ENCODE results near the gene LRRC74A.

- TF ChIP-seq, protein P1, sequence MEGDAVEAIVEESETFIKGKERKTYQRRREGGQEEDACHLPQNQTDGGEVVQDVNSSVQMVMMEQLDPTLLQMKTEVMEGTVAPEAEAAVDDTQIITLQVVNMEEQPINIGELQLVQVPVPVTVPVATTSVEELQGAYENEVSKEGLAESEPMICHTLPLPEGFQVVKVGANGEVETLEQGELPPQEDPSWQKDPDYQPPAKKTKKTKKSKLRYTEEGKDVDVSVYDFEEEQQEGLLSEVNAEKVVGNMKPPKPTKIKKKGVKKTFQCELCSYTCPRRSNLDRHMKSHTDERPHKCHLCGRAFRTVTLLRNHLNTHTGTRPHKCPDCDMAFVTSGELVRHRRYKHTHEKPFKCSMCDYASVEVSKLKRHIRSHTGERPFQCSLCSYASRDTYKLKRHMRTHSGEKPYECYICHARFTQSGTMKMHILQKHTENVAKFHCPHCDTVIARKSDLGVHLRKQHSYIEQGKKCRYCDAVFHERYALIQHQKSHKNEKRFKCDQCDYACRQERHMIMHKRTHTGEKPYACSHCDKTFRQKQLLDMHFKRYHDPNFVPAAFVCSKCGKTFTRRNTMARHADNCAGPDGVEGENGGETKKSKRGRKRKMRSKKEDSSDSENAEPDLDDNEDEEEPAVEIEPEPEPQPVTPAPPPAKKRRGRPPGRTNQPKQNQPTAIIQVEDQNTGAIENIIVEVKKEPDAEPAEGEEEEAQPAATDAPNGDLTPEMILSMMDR (conservative IDR thresholded peaks at IDR 0.05) = no peak
- no peak for TF ChIP-seq ZFX (IDR thresholded peaks at IDR 0.05)
These were observed 28.9 kb downstream of the LRRC74A start for GRCh38 chr14:76855066-76855465.

All from C4-2B (cell line).